T-helper 2 cell treated with Interferon-gamma antibody and Interleukin-4, amounts not matched to agents 100 ng/mL and 5 ng/mL, for 36 hours (primary cell): ENCODE measurements around the gene RUFY4. TPM values are rescaled to one million over a fixed set of nuclear protein-coding genes. Genes with fewer than 3 reads are reported as not detected.

Source experiments
- intact Hi-C: fragments of 100-400 bp; cut with micrococcal nuclease; formaldehyde crosslinking; loops from one replicate; pipeline ENCODE4 v1.15.1; 2023
- total RNA-seq: library from RNA; stranded (reverse); gene quantifications from 2 replicates; pipeline ENCODE4 v1.2.3, GENCODE V29; 2022

Gene RUFY4
- total RNA-seq, 1 donor from 2014 or later = 1.3 TPM

DNA sequence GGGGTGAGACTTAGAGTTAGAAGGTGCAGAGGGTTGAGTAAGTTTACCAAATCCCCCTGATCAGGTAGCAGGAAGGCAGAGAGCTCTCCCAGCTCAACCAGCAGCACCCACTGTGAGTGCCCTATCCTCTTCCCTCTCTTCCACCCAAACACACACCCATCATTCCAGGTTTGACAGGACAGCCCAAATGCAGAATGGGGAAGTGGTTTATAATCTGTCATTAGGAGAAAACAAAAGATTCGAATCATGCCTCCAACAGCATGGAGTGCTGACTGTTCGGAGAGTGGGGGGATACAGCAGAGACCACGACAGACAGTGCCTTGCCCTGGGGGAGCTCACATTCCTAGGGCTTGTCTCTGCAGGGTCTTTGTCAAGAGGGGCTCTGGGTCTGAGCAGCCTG is 68.5 kb downstream of the RUFY4 start:
- intact Hi-C loops = no loop called here

DNA sequence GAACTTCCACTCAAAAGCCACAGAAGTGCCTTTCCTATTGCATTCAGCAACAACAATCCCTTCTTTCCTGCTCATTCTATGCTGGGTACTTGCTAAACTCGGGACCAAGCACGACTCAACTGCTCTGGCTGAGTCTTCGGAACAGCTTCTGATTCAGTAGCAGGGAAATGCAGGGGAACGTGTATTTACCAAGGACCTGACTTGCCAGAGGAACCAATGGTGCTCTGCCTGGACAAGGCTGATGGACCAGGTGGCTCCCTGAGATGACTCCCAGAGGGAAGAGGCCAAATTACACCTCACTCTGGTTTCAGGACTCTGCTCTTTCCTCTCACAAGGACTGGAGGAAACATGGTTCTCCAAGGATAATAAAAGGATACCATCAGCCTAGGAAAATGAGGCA is 69.0 kb downstream of the RUFY4 start:
- intact Hi-C loops = no loop called here

Other genes with a start within 250 kb of the RUFY4 start
- gene TNS1, start 66.3 kb upstream of the RUFY4 start, total RNA-seq = 0.18 and 0.36 TPM in 2 replicates
- gene CXCR2, start 56.8 kb downstream of the RUFY4 start, total RNA-seq = 0.39 and 1.3 TPM in 2 replicates
- gene CXCR1, start 97.7 kb downstream of the RUFY4 start, total RNA-seq = 1.6 and 2.0 TPM in 2 replicates
- gene ARPC2, start 147.9 kb downstream of the RUFY4 start, total RNA-seq = 785 and 788 TPM in 2 replicates
- 0.86 and 0.91 TPM in 2 replicates for gene GPBAR1, start 191.8 kb downstream of the RUFY4 start, total RNA-seq
- 54.4 and 59.4 TPM in 2 replicates for gene AAMP, start 200.9 kb downstream of the RUFY4 start, total RNA-seq
- gene PNKD, start 201.3 kb downstream of the RUFY4 start, total RNA-seq = 26.3 and 27.7 TPM in 2 replicates
- 86.1 and 89.3 TPM in 2 replicates for gene TMBIM1, start 223.2 kb downstream of the RUFY4 start, total RNA-seq